DND-41 (cell line): Measurements from ENCODE around the gene PPDPF.

Source experiments
- ATAC-seq: fragments of 200-7000 bp; cut with Tn5 transposase; 3 replicates; pipeline ENCODE4 v1.9.1; 2021; ENCODE audit warnings: low read depth; ENCODE audit not compliant: insufficient read depth
- DNase-seq: peaks from one replicate; pipeline ENCODE4 v3.0.0-alpha.2; 2020
- H2AFZ ChIP-seq: 2 replicates; pipeline ENCODE4 v1.6.0; 2012; ENCODE audit warnings: low read depth, low read length
- H3K27ac ChIP-seq: 2 replicates; pipeline ENCODE4 v1.5.1; 2012; ENCODE audit warnings: low read length, inconsistent platforms
- H3K27me3 ChIP-seq: fragments of 200-600 bp; sonication (generic); 2 replicates; pipeline ENCODE4 v1.6.0; 2012; ENCODE audit warnings: low read length, mild to moderate bottlenecking, inconsistent platforms; ENCODE audit not compliant: insufficient read depth, poor library complexity
- H3K36me3 ChIP-seq: 2 replicates; pipeline ENCODE4 v1.5.1; 2012; ENCODE audit warnings: low read length, inconsistent platforms; ENCODE audit not compliant: insufficient read depth
- H3K4me1 ChIP-seq: 2 replicates; pipeline ENCODE4 v1.5.1; 2012; ENCODE audit warnings: mild to moderate bottlenecking, low read length; ENCODE audit not compliant: insufficient read depth
- H3K4me2 ChIP-seq: 2 replicates; pipeline ENCODE4 v1.6.0; 2012; ENCODE audit warnings: mild to moderate bottlenecking, moderate library complexity, low read length, inconsistent platforms; ENCODE audit not compliant: insufficient read depth
- H3K4me3 ChIP-seq, 2 experiments: fragments of 200-600 bp in 1 of 2; shearing (Covaris generic) in 1 of 2; 2 replicates each; pipeline ENCODE4 v1.5.1; 2012 to 2016; ENCODE audit warnings: inconsistent platforms in 2 of 2, low read length in 2 of 2, mild to moderate bottlenecking in 2 of 2, low read depth in 1 of 2, moderate library complexity in 1 of 2
- H3K79me2 ChIP-seq: 2 replicates; pipeline ENCODE4 v1.6.0; 2012; ENCODE audit warnings: low read length, inconsistent platforms; ENCODE audit not compliant: insufficient read depth
- H3K9ac ChIP-seq: 2 replicates; pipeline ENCODE4 v1.6.0; 2012; ENCODE audit warnings: low read depth, mild to moderate bottlenecking, inconsistent platforms, low read length, moderate library complexity
- H3K9me3 ChIP-seq: 2 replicates; pipeline ENCODE4 v1.5.1; 2012; ENCODE audit warnings: low read length, moderate library complexity, mild to moderate bottlenecking, inconsistent platforms; ENCODE audit not compliant: insufficient read depth, severe bottlenecking
- H4K20me1 ChIP-seq: 2 replicates; pipeline ENCODE4 v1.6.0; 2012; ENCODE audit warnings: low read length; ENCODE audit not compliant: insufficient read depth
- EZH2 ChIP-seq: IDR thresholded peaks from 3 replicates; pipeline ENCODE4 v1.6.1; 2012; ENCODE audit warnings: borderline replicate concordance, low read depth, mild to moderate bottlenecking, moderate library complexity, low read length, inconsistent platforms; ENCODE audit not compliant: severe bottlenecking
- TF ChIP-seq, protein P1 (sequence below): IDR thresholded peaks from 2 replicates; pipeline ENCODE4 v1.5.1; 2012; ENCODE audit warnings: borderline replicate concordance, low read length, moderate library complexity, mild to moderate bottlenecking; ENCODE audit not compliant: poor library complexity, severe bottlenecking; ENCODE audit errors: extremely low read depth

PPDPF gene

DNA sequence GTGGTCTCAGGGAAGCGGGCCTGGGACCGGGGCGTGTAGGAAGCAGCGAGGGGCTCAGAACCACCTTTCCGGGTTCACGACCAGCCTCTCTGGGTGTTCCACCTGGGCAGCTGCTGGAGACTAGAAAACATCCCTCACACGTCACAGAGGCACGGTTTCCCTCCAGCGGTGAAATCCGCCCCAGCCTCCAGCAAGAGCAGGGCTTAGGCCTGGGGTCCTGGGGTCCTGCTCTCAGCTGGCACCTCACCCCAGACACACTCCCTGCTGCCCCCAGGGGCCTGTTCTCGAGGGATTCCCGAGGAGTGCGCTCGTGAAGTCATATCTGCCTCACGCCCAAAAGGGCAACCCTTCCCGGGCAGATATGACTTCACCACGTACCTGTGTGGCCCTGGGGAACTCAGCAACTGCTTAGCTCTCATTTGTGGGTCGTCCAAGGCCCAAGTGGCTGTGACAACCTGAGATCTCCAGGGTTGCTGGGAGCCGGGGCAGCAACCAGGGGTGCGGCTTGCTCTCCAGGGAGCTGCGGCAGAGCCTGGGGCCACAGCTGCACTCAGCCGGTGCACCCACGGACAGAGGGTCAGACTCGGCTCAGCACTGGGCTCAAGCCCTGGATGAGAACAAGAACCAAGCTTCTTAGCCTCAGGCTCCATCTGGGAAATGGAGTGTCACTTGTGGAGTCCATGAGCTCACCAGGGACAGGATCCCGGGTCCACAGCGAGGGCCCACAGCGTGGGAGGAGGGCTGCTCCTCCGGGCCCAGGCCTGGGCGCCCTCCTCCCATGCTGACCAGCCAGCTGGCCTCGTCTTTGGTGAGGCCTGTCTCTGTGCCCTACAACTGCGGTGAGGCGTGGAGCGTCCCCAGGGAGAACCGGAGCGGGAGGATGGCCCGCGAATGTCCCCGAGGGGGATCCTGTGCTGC lies 34.1 kb downstream of the PPDPF start:
- Histone ChIP-seq H3K27ac (no peak overlapping the region), H3K36me3 (no peaks in the 10 kb centered on the region), H3K4me2 (peak overlapping the region; percentile 84), H3K9me3 (no peaks in the 10 kb centered on the region), H3K4me1 (peaks cover 32% of the 10 kb centered on the region), H3K9ac (peak overlapping the region; percentile 57; the same call in 1 of the 2 replicates), H2AFZ (no peak overlapping the region), H4K20me1 (peaks cover 9% of the 10 kb centered on the region), H3K27me3 (no peaks in the 10 kb centered on the region), H3K4me3 (peak overlapping the region in 1 of 2 experiments; percentile 59; a peak in 2 of 4 replicates), H3K79me2 (no peaks in the 10 kb centered on the region)
- ATAC-seq (no peak), DNase-seq (no peak)
- TF ChIP-seq, protein P1, sequence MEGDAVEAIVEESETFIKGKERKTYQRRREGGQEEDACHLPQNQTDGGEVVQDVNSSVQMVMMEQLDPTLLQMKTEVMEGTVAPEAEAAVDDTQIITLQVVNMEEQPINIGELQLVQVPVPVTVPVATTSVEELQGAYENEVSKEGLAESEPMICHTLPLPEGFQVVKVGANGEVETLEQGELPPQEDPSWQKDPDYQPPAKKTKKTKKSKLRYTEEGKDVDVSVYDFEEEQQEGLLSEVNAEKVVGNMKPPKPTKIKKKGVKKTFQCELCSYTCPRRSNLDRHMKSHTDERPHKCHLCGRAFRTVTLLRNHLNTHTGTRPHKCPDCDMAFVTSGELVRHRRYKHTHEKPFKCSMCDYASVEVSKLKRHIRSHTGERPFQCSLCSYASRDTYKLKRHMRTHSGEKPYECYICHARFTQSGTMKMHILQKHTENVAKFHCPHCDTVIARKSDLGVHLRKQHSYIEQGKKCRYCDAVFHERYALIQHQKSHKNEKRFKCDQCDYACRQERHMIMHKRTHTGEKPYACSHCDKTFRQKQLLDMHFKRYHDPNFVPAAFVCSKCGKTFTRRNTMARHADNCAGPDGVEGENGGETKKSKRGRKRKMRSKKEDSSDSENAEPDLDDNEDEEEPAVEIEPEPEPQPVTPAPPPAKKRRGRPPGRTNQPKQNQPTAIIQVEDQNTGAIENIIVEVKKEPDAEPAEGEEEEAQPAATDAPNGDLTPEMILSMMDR: no peak
- no peak for TF ChIP-seq EZH2

DNA sequence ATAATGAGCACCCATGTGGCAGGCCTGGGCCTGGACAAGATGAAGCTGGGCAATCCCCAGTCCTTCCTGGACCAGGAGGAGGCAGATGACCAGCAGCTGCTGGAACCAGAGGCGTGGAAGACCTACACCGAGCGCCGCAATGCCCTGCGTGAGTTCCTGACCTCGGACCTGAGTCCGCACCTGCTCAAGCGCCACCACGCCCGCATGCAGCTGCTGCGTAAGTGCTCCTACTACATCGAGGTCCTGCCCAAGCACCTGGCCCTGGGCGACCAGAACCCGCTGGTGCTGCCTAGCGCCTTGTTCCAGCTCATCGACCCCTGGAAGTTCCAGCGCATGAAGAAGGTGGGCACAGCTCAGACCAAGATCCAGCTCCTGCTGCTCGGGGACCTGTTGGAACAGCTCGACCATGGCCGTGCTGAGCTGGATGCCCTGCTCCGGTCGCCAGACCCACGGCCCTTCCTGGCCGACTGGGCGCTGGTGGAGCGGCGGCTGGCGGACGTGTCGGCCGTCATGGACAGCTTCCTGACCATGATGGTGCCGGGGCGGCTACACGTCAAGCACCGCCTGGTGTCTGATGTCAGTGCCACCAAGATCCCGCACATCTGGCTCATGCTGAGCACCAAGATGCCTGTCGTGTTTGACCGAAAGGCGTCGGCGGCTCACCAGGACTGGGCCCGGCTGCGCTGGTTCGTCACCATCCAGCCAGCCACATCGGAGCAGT lies 35.3 kb downstream of the PPDPF start:
- H3K4me2 ChIP-seq: no peak overlapping the region
- H4K20me1 ChIP-seq: peaks cover 9% of the 10 kb centered on the region
- ATAC-seq: no peak

DNA sequence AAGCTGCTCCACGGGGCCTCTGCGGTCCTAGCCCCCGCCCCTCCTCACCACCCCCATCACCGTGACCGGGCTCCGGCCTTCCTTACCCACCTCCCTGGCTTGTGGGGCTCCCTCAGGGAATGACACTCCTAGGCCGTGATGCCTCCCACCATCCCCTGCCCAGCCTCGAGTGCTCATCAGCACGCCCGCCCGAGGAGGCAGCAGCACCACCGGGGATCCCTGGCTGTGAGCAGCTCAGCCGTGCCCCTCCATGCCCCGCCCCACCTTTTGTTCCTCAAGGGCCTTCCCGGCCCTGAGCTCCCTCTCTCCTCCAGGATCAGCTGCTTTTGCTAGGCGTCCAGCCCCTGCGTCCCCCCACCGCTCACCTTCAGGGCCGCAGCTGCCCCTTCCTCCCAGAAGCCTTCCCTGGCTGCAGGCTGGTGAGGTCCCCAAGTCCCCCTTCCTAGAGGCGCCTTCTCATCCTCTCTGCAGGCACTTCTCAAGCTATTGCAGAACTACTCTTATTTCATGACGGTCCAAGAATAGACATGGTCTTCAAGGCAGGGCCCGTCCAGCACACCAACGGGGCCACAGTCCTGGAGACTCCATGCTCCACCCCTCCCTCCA lies 36.4 kb downstream of the PPDPF start:
- Histone ChIP-seq H3K4me2 (no peak overlapping the region), H4K20me1 (peaks cover 9% of the 10 kb centered on the region), H3K27ac (no peak overlapping the region), H3K9ac (no peak overlapping the region), H2AFZ (no peak overlapping the region), H3K27me3 (no peaks in the 10 kb centered on the region), H3K4me1 (peaks cover 30% of the 10 kb centered on the region), H3K79me2 (no peaks in the 10 kb centered on the region), H3K4me3 (no peak overlapping the region), H3K9me3 (no peaks in the 10 kb centered on the region), H3K36me3 (no peaks in the 10 kb centered on the region)
- TF ChIP-seq, protein P1: no peak
- no peak for TF ChIP-seq EZH2
- ATAC-seq (no peak), DNase-seq (no peak)

More for the DNA sequence above, 35.3 kb downstream of the PPDPF start:
- Histone ChIP-seq H3K36me3 (no peaks in the 10 kb centered on the region), H3K4me1 (peaks cover 32% of the 10 kb centered on the region), H3K4me3 (no peak overlapping the region), H3K9me3 (no peaks in the 10 kb centered on the region), H3K9ac (no peak overlapping the region), H3K27me3 (no peaks in the 10 kb centered on the region), H3K79me2 (no peaks in the 10 kb centered on the region), H2AFZ (no peak overlapping the region), H3K27ac (no peak overlapping the region)
- no peak for DNase-seq
- TF ChIP-seq, protein P1: no peak
- TF ChIP-seq EZH2: no peak
